Astrocyte (in vitro differentiated cells and primary cell): ENCODE data around the gene CTIF. TPM values are rescaled to one million over a fixed set of nuclear protein-coding genes. Genes with fewer than 3 reads are reported as not detected.

Source experiments
- DNase-seq: peaks from one replicate; pipeline ENCODE4 v3.0.0-alpha.2; 2010; ENCODE audit warnings: low read depth
- FAIRE-seq: peaks from 2 replicates; lab custom pipeline; 2011; peaks lifted over from hg19 to GRCh38; lab: Jason Lieb, UNC
- H2AFZ ChIP-seq: 2 replicates; pipeline ENCODE4 v1.6.0; 2012; ENCODE audit warnings: low read depth, low read length, inconsistent platforms
- H3K27ac ChIP-seq: 2 replicates; pipeline ENCODE4 v1.5.1; 2011; ENCODE audit warnings: low read depth, low read length, inconsistent platforms
- H3K27me3 ChIP-seq: 2 replicates; pipeline ENCODE4 v1.6.0; 2011; ENCODE audit warnings: low read length, inconsistent platforms; ENCODE audit not compliant: insufficient read depth
- H3K36me3 ChIP-seq: 2 replicates; pipeline ENCODE4 v1.5.1; 2011; ENCODE audit warnings: low read length, inconsistent platforms; ENCODE audit not compliant: insufficient read depth
- H3K4me1 ChIP-seq: 2 replicates; pipeline ENCODE4 v1.5.1; 2011; ENCODE audit warnings: low read length, inconsistent platforms; ENCODE audit not compliant: insufficient read depth
- H3K4me2 ChIP-seq: 2 replicates; pipeline ENCODE4 v1.6.0; 2012; ENCODE audit warnings: low read length, inconsistent platforms
- H3K4me3 ChIP-seq: 2 replicates; pipeline ENCODE4 v1.5.1; 2011; ENCODE audit warnings: low read depth, mild to moderate bottlenecking, low read length, inconsistent platforms; ENCODE audit not compliant: insufficient read depth
- H3K79me2 ChIP-seq: 2 replicates; pipeline ENCODE4 v1.6.0; 2012; ENCODE audit warnings: mild to moderate bottlenecking, low read length, inconsistent platforms; ENCODE audit not compliant: insufficient read depth
- H3K9ac ChIP-seq: 2 replicates; pipeline ENCODE4 v1.6.0; 2012; ENCODE audit warnings: mild to moderate bottlenecking, low read length, inconsistent platforms
- H3K9me3 ChIP-seq: 2 replicates; pipeline ENCODE4 v1.5.1; 2012; ENCODE audit warnings: low read depth, mild to moderate bottlenecking, low read length, inconsistent platforms; ENCODE audit not compliant: insufficient read depth
- H4K20me1 ChIP-seq: 2 replicates; pipeline ENCODE4 v1.6.0; 2012; ENCODE audit warnings: low read length, inconsistent platforms; ENCODE audit not compliant: insufficient read depth
- H3K27ac Mint-ChIP-seq: one replicate; pipeline ENCODE4 v1.8.0; 2021; ENCODE audit warnings: mild to moderate bottlenecking, mixed read lengths; ENCODE audit not compliant: unreplicated experiment
- H3K27me3 Mint-ChIP-seq: one replicate; pipeline ENCODE4 v1.8.0; 2021; ENCODE audit warnings: low read depth, mixed read lengths; ENCODE audit not compliant: unreplicated experiment
- H3K36me3 Mint-ChIP-seq: one replicate; pipeline ENCODE4 v1.8.0; 2021; ENCODE audit warnings: low read depth, mixed read lengths; ENCODE audit not compliant: unreplicated experiment
- H3K4me1 Mint-ChIP-seq: one replicate; pipeline ENCODE4 v1.8.0; 2021; ENCODE audit warnings: low read depth, mixed read lengths; ENCODE audit not compliant: unreplicated experiment
- H3K4me3 Mint-ChIP-seq: one replicate; pipeline ENCODE4 v1.8.0; 2021; ENCODE audit warnings: mild to moderate bottlenecking, moderate library complexity, mixed read lengths; ENCODE audit not compliant: unreplicated experiment
- H3K9me3 Mint-ChIP-seq: one replicate; pipeline ENCODE4 v1.8.0; 2021; ENCODE audit warnings: mild to moderate bottlenecking, mixed read lengths; ENCODE audit not compliant: unreplicated experiment
- EZH2 ChIP-seq: IDR thresholded peaks from 2 replicates; pipeline ENCODE4 v1.6.1; 2012; ENCODE audit warnings: mild to moderate bottlenecking, low read length, inconsistent platforms; ENCODE audit not compliant: insufficient read depth
- total RNA-seq: library from RNA; stranded (reverse); gene quantifications from 2 replicates; pipeline ENCODE4 v1.2.1, GENCODE V29; 2021
- TF ChIP-seq, protein P1 (sequence below): IDR thresholded peaks from 2 replicates; pipeline ENCODE4 v1.5.1; 2011; ENCODE audit warnings: low read depth, mild to moderate bottlenecking, inconsistent platforms, low read length, moderate library complexity; ENCODE audit not compliant: insufficient read depth

Gene CTIF
- total RNA-seq, 1 donor from 2014 or later = 101 TPM

DNA sequence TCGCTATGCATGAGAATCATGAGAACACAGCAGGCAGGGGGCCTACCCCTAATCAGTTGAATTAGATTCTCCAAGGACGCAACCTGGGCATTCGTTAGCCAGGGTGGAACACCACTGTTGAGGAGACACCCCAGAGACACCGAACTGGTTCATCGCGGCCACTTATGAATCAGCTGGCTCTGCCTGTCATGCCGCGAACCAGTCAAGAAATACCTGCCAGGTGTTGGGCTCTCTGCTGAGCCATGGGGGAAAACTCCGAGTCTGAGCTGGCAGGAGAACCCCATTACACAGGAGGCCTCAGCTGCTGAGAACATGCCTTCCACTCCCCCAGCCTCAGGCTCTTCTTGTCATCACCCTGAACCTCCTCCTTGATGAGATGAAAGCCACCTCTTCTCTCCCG is 227.7 kb downstream of the CTIF start:
- H3K27ac Mint-ChIP-seq = peak overlapping the region; percentile 27
- H3K4me1 Mint-ChIP-seq = peaks cover 20% of the 10 kb centered on the region
- H3K27ac ChIP-seq = no peak overlapping the region

GRCh38 chr18:48767090-48767690 is 228.4 kb downstream of the CTIF start:
- H3K4me3 Mint-ChIP-seq = peak overlapping the region; percentile 10

More for the DNA sequence above, 227.7 kb downstream of the CTIF start:
- Histone ChIP-seq H4K20me1 (peaks cover 61% of the 10 kb centered on the region), H3K4me2 (no peak overlapping the region), H3K79me2 (no peaks in the 10 kb centered on the region), H3K4me3 (no peak overlapping the region), H3K4me1 (no peaks in the 10 kb centered on the region), H2AFZ (no peak overlapping the region), H3K9me3 (no peaks in the 10 kb centered on the region), H3K27me3 (no peaks in the 10 kb centered on the region), H3K36me3 (peaks cover 5% of the 10 kb centered on the region), H3K9ac (no peak overlapping the region)
- TF ChIP-seq, protein P1, sequence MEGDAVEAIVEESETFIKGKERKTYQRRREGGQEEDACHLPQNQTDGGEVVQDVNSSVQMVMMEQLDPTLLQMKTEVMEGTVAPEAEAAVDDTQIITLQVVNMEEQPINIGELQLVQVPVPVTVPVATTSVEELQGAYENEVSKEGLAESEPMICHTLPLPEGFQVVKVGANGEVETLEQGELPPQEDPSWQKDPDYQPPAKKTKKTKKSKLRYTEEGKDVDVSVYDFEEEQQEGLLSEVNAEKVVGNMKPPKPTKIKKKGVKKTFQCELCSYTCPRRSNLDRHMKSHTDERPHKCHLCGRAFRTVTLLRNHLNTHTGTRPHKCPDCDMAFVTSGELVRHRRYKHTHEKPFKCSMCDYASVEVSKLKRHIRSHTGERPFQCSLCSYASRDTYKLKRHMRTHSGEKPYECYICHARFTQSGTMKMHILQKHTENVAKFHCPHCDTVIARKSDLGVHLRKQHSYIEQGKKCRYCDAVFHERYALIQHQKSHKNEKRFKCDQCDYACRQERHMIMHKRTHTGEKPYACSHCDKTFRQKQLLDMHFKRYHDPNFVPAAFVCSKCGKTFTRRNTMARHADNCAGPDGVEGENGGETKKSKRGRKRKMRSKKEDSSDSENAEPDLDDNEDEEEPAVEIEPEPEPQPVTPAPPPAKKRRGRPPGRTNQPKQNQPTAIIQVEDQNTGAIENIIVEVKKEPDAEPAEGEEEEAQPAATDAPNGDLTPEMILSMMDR = no peak
- TF ChIP-seq EZH2 = no peak
- Mint-ChIP-seq H3K9me3 (no peaks in the 10 kb centered on the region), H3K36me3 (peaks cover 29% of the 10 kb centered on the region), H3K27me3 (no peaks in the 10 kb centered on the region), H3K4me3 (no peak overlapping the region)
- FAIRE-seq (no peak), DNase-seq (no peak)

More at GRCh38 chr18:48767090-48767690, 228.4 kb downstream of the CTIF start:
- no peak for DNase-seq
- peaks cover 20% of the 10 kb centered on the region for H3K4me1 Mint-ChIP-seq
- TF ChIP-seq EZH2 = no peak
- TF ChIP-seq, protein P1 = no peak
- Histone ChIP-seq H3K27me3 (no peaks in the 10 kb centered on the region), H2AFZ (no peak overlapping the region), H3K27ac (no peak overlapping the region), H3K79me2 (no peaks in the 10 kb centered on the region), H3K9me3 (no peaks in the 10 kb centered on the region), H3K4me2 (no peak overlapping the region), H3K9ac (no peak overlapping the region), H3K4me3 (no peak overlapping the region), H3K4me1 (no peaks in the 10 kb centered on the region), H3K36me3 (peaks cover 2% of the 10 kb centered on the region), H4K20me1 (peaks cover 62% of the 10 kb centered on the region)
- FAIRE-seq = peak; percentile 29
- no peaks in the 10 kb centered on the region for H3K9me3 Mint-ChIP-seq
- H3K36me3 Mint-ChIP-seq = peaks cover 25% of the 10 kb centered on the region
- peak overlapping the region; percentile 48 for H3K27ac Mint-ChIP-seq
- H3K27me3 Mint-ChIP-seq = no peaks in the 10 kb centered on the region
